A673 (cell line): ENCODE data around the gene CALN1. TPM values are rescaled to one million over a fixed set of nuclear protein-coding genes. Genes with fewer than 3 reads are reported as not detected.

ENCODE experiments used
- BruUV-seq: library from RNA; stranded (reverse); fragments of 400-500 nt; replicated peaks from 2 replicates; lab custom pipeline; 2021; lab: Mats Ljungman, UMichigan
- CTCF ChIA-PET: fragments of 300-600 bp; sonication (Branson Sonifier 250); formaldehyde crosslinking; loops from one replicate; lab custom pipeline; 2022; ENCODE audit warnings: antibody characterized with exemption; lab: Charles Lee
- POLR2A ChIA-PET: fragments of 300-600 bp; sonication (Branson Sonifier 250); formaldehyde crosslinking; loops from one replicate; lab custom pipeline; 2022; ENCODE audit warnings: antibody characterized with exemption; ENCODE audit not compliant: low non-redundant PET; lab: Charles Lee
- DNase-seq: peaks from one replicate; pipeline ENCODE4 v3.0.0-alpha.2; 2015; ENCODE audit warnings: low spot score
- H3K27ac ChIP-seq: fragments of 200-600 bp; sonication (generic); 2 replicates; pipeline ENCODE4 v1.5.1; 2016; ENCODE audit warnings: mixed run types, low read depth, mild to moderate bottlenecking, mixed read lengths, antibody characterized with exemption, low read length; ENCODE audit not compliant: poor library complexity, severe bottlenecking
- H3K27me3 ChIP-seq: fragments of 200-600 bp; sonication (generic); replicated peaks from 2 replicates; pipeline ENCODE4 v1.6.1; 2017; ENCODE audit warnings: mixed run types, low read depth, mild to moderate bottlenecking, mixed read lengths, antibody characterized with exemption, low read length; ENCODE audit not compliant: insufficient read depth, poor library complexity
- H3K36me3 ChIP-seq: fragments of 200-600 bp; sonication (generic); 2 replicates; pipeline ENCODE4 v1.6.1; 2016; ENCODE audit warnings: mixed run types, mild to moderate bottlenecking, mixed read lengths, antibody characterized with exemption, low read length; ENCODE audit not compliant: insufficient read depth, poor library complexity, severe bottlenecking
- H3K4me1 ChIP-seq: fragments of 200-600 bp; sonication (generic); 2 replicates; pipeline ENCODE4 v1.6.1; 2017; ENCODE audit warnings: mixed run types, mild to moderate bottlenecking, mixed read lengths, antibody characterized with exemption, low read length; ENCODE audit not compliant: insufficient read depth, poor library complexity, severe bottlenecking
- H3K4me3 ChIP-seq: fragments of 200-600 bp; sonication (generic); 2 replicates; pipeline ENCODE4 v1.5.1; 2016; ENCODE audit warnings: low read depth, mixed run types, mild to moderate bottlenecking, mixed read lengths, low read length; ENCODE audit not compliant: poor library complexity, severe bottlenecking
- H3K9me3 ChIP-seq: fragments of 200-600 bp; sonication (generic); 2 replicates; pipeline ENCODE4 v1.6.1; 2016; ENCODE audit warnings: mixed run types, low read depth, mild to moderate bottlenecking, mixed read lengths, antibody characterized with exemption, low read length; ENCODE audit not compliant: poor library complexity, severe bottlenecking
- CTCF ChIP-seq: fragments of 300-800, 200-600 bp; sonication (generic); conservative IDR thresholded peaks from 2 replicates; pipeline ENCODE4 v1.5.1; 2017; ENCODE audit warnings: low read depth, mild to moderate bottlenecking, antibody characterized with exemption, low read length, moderate library complexity, mixed read lengths
- EZH2 ChIP-seq: fragments of 200-600 bp; sonication (generic); IDR thresholded peaks from 2 replicates; pipeline ENCODE4 v1.6.1; 2017; ENCODE audit warnings: borderline replicate concordance, low read depth, mild to moderate bottlenecking, mixed read lengths, antibody characterized with exemption, low read length; ENCODE audit not compliant: poor library complexity, severe bottlenecking
- intact Hi-C: fragments of 100-400 bp; cut with micrococcal nuclease; formaldehyde crosslinking; loops from one replicate; pipeline ENCODE4 v1.10.0; 2022; ENCODE audit not compliant: unreplicated experiment
- total RNA-seq: library from RNA; stranded (reverse); gene quantifications from 2 replicates; pipeline ENCODE4 v1.2.3, GENCODE V29; 2021

CALN1 gene
- total RNA-seq, 1 experiment from 2014 or later: not detected

- POLR2A ChIA-PET: no interaction called here
- intact Hi-C loops: no loop called here
- no peak for DNase-seq
- peaks cover 6% of the 10 kb centered on the region for H3K9me3 ChIP-seq
- no peaks in the 10 kb centered on the region for H3K36me3 ChIP-seq
- no peak for TF ChIP-seq CTCF
- TF ChIP-seq EZH2: no peak
- CTCF ChIA-PET: no interaction called here
- no peak overlapping the region for H3K27ac ChIP-seq
- no peaks in the 10 kb centered on the region for H3K4me1 ChIP-seq
- no TSS peak for BruUV-seq
- H3K4me3 ChIP-seq: no peak overlapping the region
- no peaks in the 10 kb centered on the region for H3K27me3 ChIP-seq
These were observed 125.6 kb downstream of the CALN1 start for GRCh38 chr7:72286519-72286918.

GRCh38 chr7:72283309-72283708 is 128.8 kb downstream of the CALN1 start:
- no peaks in the 10 kb centered on the region for H3K36me3 ChIP-seq
- DNase-seq: no peak
- ChIA-PET POLR2A (no interaction called here), CTCF (no interaction called here)
- no peak overlapping the region for H3K27ac ChIP-seq
- H3K27me3 ChIP-seq: no peaks in the 10 kb centered on the region
- BruUV-seq: no TSS peak
- H3K4me3 ChIP-seq: no peak overlapping the region
- TF ChIP-seq EZH2 (no peak), CTCF (no peak)
- H3K9me3 ChIP-seq: no peaks in the 10 kb centered on the region
- intact Hi-C loops: no loop called here
- H3K4me1 ChIP-seq: no peaks in the 10 kb centered on the region

- Histone ChIP-seq H3K9me3 (no peaks in the 10 kb centered on the region), H3K4me3 (no peak overlapping the region), H3K27ac (no peak overlapping the region), H3K36me3 (no peaks in the 10 kb centered on the region), H3K4me1 (no peaks in the 10 kb centered on the region), H3K27me3 (no peaks in the 10 kb centered on the region)
- CTCF ChIA-PET: no interaction called here
- no peak for DNase-seq
- no TSS peak for BruUV-seq
- POLR2A ChIA-PET: no interaction called here
- TF ChIP-seq CTCF (no peak), EZH2 (no peak)
- intact Hi-C loops: no loop called here
These were observed 130.8 kb downstream of the CALN1 start for GRCh38 chr7:72281308-72281707.
